Body of pancreas (tissue), 4 donors: Measurements from ENCODE around the gene EFNA5. TPM values are rescaled to one million over a fixed set of nuclear protein-coding genes. Genes with fewer than 3 reads are reported as not detected.

Experiments used
- ATAC-seq: fragments of 150-250 bp; one replicate; pipeline ENCODE4 v1.9.1; 2016
- DNase-seq, 4 donors: peaks; one replicate each; pipeline ENCODE4 v3.0.0-alpha.2; 2019
- H3K27ac ChIP-seq, 4 donors: fragments of 200-600 bp; sonication (generic); 1 replicate in 3 of 4; 2 replicates in 1 of 4; pipeline versions ENCODE4 v1.5.1 to v1.6.1; 2016 to 2019; ENCODE audit warnings: mild to moderate bottlenecking in 1 of 4, mixed read lengths in 1 of 4, moderate library complexity in 1 of 4
- H3K27me3 ChIP-seq, 2 donors: fragments of 200-600 bp; sonication (generic); one replicate each; pipeline ENCODE4 v1.6.0; 2016; ENCODE audit warnings: mild to moderate bottlenecking in 1 of 2
- H3K36me3 ChIP-seq, 2 donors: fragments of 200-600 bp; sonication (generic); replicated peaks in 1 of 2; 2 replicates each; pipeline ENCODE4 v1.5.1; 2016; ENCODE audit warnings: low read depth in 2 of 2; ENCODE audit not compliant: insufficient read depth in 1 of 2
- H3K4me1 ChIP-seq: fragments of 200-600 bp; sonication (generic); one replicate; pipeline ENCODE4 v1.6.0; 2016
- H3K4me3 ChIP-seq, 2 donors: fragments of 200-600 bp; sonication (generic); 1 replicate in 1 of 2; 2 replicates in 1 of 2; pipeline ENCODE4 v1.5.1; 2016 to 2019
- H3K9me3 ChIP-seq, 3 donors: fragments of 200-600 bp; sonication (generic); 1 replicate in 2 of 3; 2 replicates in 1 of 3; pipeline ENCODE4 v1.5.1; 2016
- CTCF ChIP-seq, 7 experiments: fragments of 450-650 bp in 4 of 7; fragments of 200-600 bp in 3 of 7; sonication (generic) in 3 of 7; IDR thresholded peaks; one replicate each; pipeline ENCODE4 v1.5.1; 2016 to 2019; ENCODE audit warnings: antibody characterized with exemption in 7 of 7
- POLR2A ChIP-seq, 3 donors: fragments of 450-650 bp; IDR thresholded peaks; one replicate each; pipeline ENCODE4 v1.6.1; 2016; ENCODE audit warnings: antibody characterized with exemption in 3 of 3, mild to moderate bottlenecking in 2 of 3
- WGBS, 2 donors: methylation state at CpG; one replicate each; pipeline ENCODE4 v1.1.5; 2017; 5-methylcytosine and 5-hydroxymethylcytosine counted together
- intact Hi-C: fragments of 100-400 bp; cut with DNase I; formaldehyde crosslinking; loops from one replicate; pipeline ENCODE4 v1.15.1; 2023
- total RNA-seq, 2 donors: library from RNA; depleted of rRNA; stranded (reverse); fragments of >200 nt; gene quantifications; one replicate each; pipeline ENCODE4 v1.1.0, GENCODE V29; 2016

Gene EFNA5
- total RNA-seq, 2 donors from 2014 or later: 1.3 to 3.4 TPM

- intact Hi-C loops: no loop called here
- no peaks in the 10 kb centered on the region for H3K9me3 ChIP-seq
- H3K4me1 ChIP-seq: peaks cover 5% of the 10 kb centered on the region
- no peak for TF ChIP-seq CTCF (IDR thresholded peaks at IDR 0.05)
- no peak for TF ChIP-seq POLR2A (IDR thresholded peaks at IDR 0.05)
- ATAC-seq (no peak), DNase-seq (no peak)
- H3K4me3 ChIP-seq: no peak overlapping the region
- no peaks in the 10 kb centered on the region for H3K36me3 ChIP-seq
- WGBS, 2 donors: 64 to 82% methylated on average over 3 of the region's 3 CpGs
- H3K27me3 ChIP-seq: no peaks in the 10 kb centered on the region
- no peak overlapping the region for H3K27ac ChIP-seq
Observed at GRCh38 chr5:107604990-107605389, 65.7 kb downstream of the EFNA5 start.

GRCh38 chr5:107604146-107604910, 66.4 kb downstream of the EFNA5 start:
- H3K27ac ChIP-seq: no peak overlapping the region
- TF ChIP-seq POLR2A (IDR thresholded peaks at IDR 0.05) (no peak), CTCF (IDR thresholded peaks at IDR 0.05) (no peak)
- H3K36me3 ChIP-seq: no peaks in the 10 kb centered on the region
- DNase-seq (no peak), ATAC-seq (no peak)
- H3K4me1 ChIP-seq: peaks cover 5% of the 10 kb centered on the region
- no peak overlapping the region for H3K4me3 ChIP-seq
- no peaks in the 10 kb centered on the region for H3K9me3 ChIP-seq
- no peaks in the 10 kb centered on the region for H3K27me3 ChIP-seq
- intact Hi-C loops: no loop called here
- 88 to 92% methylated on average over 10 of the region's 10 CpGs for WGBS, 2 donors

GRCh38 chr5:107603349-107603748, 67.4 kb downstream of the EFNA5 start:
- Histone ChIP-seq H3K4me3 (no peak overlapping the region), H3K36me3 (no peaks in the 10 kb centered on the region), H3K27me3 (no peaks in the 10 kb centered on the region), H3K9me3 (no peaks in the 10 kb centered on the region), H3K4me1 (peaks cover 5% of the 10 kb centered on the region), H3K27ac (no peak overlapping the region)
- TF ChIP-seq POLR2A (IDR thresholded peaks at IDR 0.05): no peak
- TF ChIP-seq CTCF (IDR thresholded peaks at IDR 0.05): no peak
- intact Hi-C loops: no loop called here
- DNase-seq: no peak
- 83 to 84% methylated on average over 6 of the region's 6 CpGs for WGBS, 2 donors
- no peak for ATAC-seq

GRCh38 chr5:107602896-107603295, 67.8 kb downstream of the EFNA5 start:
- DNase-seq: no peak
- intact Hi-C loops: no loop called here
- ATAC-seq: no peak
- WGBS, 2 donors: 81 to 85% methylated on average over 5 of the region's 5 CpGs
- no peak overlapping the region for H3K4me3 ChIP-seq
- no peaks in the 10 kb centered on the region for H3K27me3 ChIP-seq
- no peaks in the 10 kb centered on the region for H3K9me3 ChIP-seq
- TF ChIP-seq CTCF (IDR thresholded peaks at IDR 0.05) (no peak), POLR2A (IDR thresholded peaks at IDR 0.05) (no peak)
- H3K27ac ChIP-seq: no peak overlapping the region
- H3K36me3 ChIP-seq: no peaks in the 10 kb centered on the region
- peaks cover 5% of the 10 kb centered on the region for H3K4me1 ChIP-seq

- no peaks in the 10 kb centered on the region for H3K27me3 ChIP-seq
- H3K4me1 ChIP-seq: no peaks in the 10 kb centered on the region
- no peaks in the 10 kb centered on the region for H3K36me3 ChIP-seq
- TF ChIP-seq CTCF (IDR thresholded peaks at IDR 0.05) (no peak), POLR2A (IDR thresholded peaks at IDR 0.05) (no peak)
- no peak overlapping the region for H3K27ac ChIP-seq
- H3K4me3 ChIP-seq: no peak overlapping the region
- WGBS, 2 donors: 58 to 62% methylated on average over 6 of the region's 6 CpGs
- DNase-seq: no peak
- intact Hi-C loops: no loop called here
- no peak for ATAC-seq
- no peaks in the 10 kb centered on the region for H3K9me3 ChIP-seq
Observed at GRCh38 chr5:107601076-107601475, 69.7 kb downstream of the EFNA5 start.
